ENCODE results near the gene SPAG4. TPM values are rescaled to one million over a fixed set of nuclear protein-coding genes. Genes with fewer than 3 reads are reported as not detected.

The SPAG4 gene
- total and polyA plus RNA-seq, 2 donors (not counting 1 experiment from before 2014, with no cell fraction given) = 4.3 to 6.6 TPM

GRCh38 chr20:35657271-35657670 is 41.6 kb downstream of the SPAG4 start:
- Histone ChIP-seq H3K9ac (ENCODE audit: insufficient read depth, low read length) (no peak overlapping the region), H3K79me2 (ENCODE audit: control insufficient read depth, insufficient read depth, low read length) (peaks cover 99% of the 10 kb centered on the region), H3K4me2 (ENCODE audit: extremely low read depth, insufficient read depth, low read length) (no peak overlapping the region), H3K27ac (ENCODE audit: insufficient read depth, low read length) (no peak overlapping the region), H3K4me1 (ENCODE audit: control insufficient read depth, extremely low read depth, insufficient read depth, low read length) (peaks cover 9% of the 10 kb centered on the region), H3K4me3 (replicated peaks in 1 of 4; ENCODE audit: control extremely low read depth in 1 of 4, insufficient read depth in 1 of 4, low read depth in 3 of 4, low read length in 4 of 4) (no peak overlapping the region), H3K27me3 (ENCODE audit: control insufficient read depth, insufficient read depth, low read length) (no peaks in the 10 kb centered on the region), H4K20me1 (ENCODE audit: control insufficient read depth, extremely low read depth, insufficient read depth, low read length) (peaks cover 22% of the 10 kb centered on the region), H2AFZ (ENCODE audit: low read length) (no peak overlapping the region), H3K36me3 (ENCODE audit: control insufficient read depth, insufficient read depth, low read length) (peaks cover 7% of the 10 kb centered on the region), H3K9me3 (ENCODE audit: control insufficient read depth, insufficient read depth, low read depth, low read length) (no peaks in the 10 kb centered on the region)
- no peak for DNase-seq (ENCODE audit: low read depth in 2 of 2)
- TF ChIP-seq CTCF (conservative IDR thresholded peaks at IDR 0.05 in 1 of 2, IDR thresholded peaks at IDR 0.05 in 1 of 2; ENCODE audit: low read depth in 1 of 2, low read length in 2 of 2) = no peak
- TF ChIP-seq EZH2 (IDR thresholded peaks at IDR 0.05; ENCODE audit: low read length, missing control alignments) = no peak

DNA sequence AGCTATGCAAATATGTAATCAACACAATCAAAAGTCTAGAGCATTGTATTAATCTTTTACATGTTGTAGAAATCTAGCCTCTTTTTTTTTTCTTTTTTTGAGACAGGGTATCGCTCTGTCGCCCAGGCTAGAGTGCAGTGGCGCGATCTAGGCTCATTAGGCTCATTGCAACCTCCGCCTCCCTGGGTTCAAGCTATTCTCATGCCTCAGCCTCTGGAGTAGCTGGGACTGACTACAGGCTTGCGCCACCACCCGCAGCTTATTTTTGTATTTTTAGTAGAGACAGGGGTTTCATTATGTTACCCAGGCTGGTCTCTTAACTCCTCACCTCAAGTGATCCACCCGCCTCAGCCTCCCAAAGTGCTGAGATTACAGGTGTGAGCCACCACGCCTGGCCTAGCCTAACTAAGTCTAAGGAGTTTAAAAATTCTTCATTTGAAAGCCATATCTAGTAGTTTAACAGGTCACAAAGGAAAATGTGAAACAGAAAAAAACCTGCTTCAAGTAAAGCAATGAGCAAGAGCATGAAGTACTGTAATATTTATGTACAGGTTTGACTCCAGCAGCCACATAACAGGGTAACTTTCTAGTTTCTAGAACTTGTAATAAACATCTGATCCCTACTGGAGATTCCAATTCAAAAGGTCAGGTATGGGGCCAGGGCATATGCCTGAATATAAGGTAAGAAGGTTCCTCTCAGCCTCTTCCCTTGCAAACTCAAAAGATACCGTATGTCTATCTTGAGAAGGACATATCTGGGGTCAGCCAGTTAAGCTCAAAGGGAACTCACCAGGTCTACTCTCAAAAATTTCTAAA is 44.7 kb downstream of the SPAG4 start:
- no peak overlapping the region for H2AFZ ChIP-seq (ENCODE audit: low read length)
- H3K4me2 ChIP-seq (ENCODE audit: extremely low read depth, insufficient read depth, low read length) = peak overlapping the region; percentile 93
- no peak for DNase-seq (ENCODE audit: low read depth in 2 of 2)
- peaks cover 31% of the 10 kb centered on the region for H4K20me1 ChIP-seq (ENCODE audit: control insufficient read depth, extremely low read depth, insufficient read depth, low read length)
- H3K4me3 ChIP-seq (replicated peaks in 1 of 4; ENCODE audit: control extremely low read depth in 1 of 4, insufficient read depth in 1 of 4, low read depth in 3 of 4, low read length in 4 of 4) = no peak overlapping the region
- TF ChIP-seq EZH2 (IDR thresholded peaks at IDR 0.05; ENCODE audit: low read length, missing control alignments) = no peak
- no peak for TF ChIP-seq CTCF (conservative IDR thresholded peaks at IDR 0.05 in 1 of 2, IDR thresholded peaks at IDR 0.05 in 1 of 2; ENCODE audit: low read depth in 1 of 2, low read length in 2 of 2)
- H3K79me2 ChIP-seq (ENCODE audit: control insufficient read depth, insufficient read depth, low read length) = peaks cover 93% of the 10 kb centered on the region
- H3K9me3 ChIP-seq (ENCODE audit: control insufficient read depth, insufficient read depth, low read depth, low read length) = no peaks in the 10 kb centered on the region
- H3K27ac ChIP-seq (ENCODE audit: insufficient read depth, low read length) = no peak overlapping the region
- H3K27me3 ChIP-seq (ENCODE audit: control insufficient read depth, insufficient read depth, low read length) = no peaks in the 10 kb centered on the region
- peaks cover 9% of the 10 kb centered on the region for H3K4me1 ChIP-seq (ENCODE audit: control insufficient read depth, extremely low read depth, insufficient read depth, low read length)
- H3K9ac ChIP-seq (ENCODE audit: insufficient read depth, low read length) = no peak overlapping the region
- H3K36me3 ChIP-seq (ENCODE audit: control insufficient read depth, insufficient read depth, low read length) = no peaks in the 10 kb centered on the region

GRCh38 chr20:35661053-35661452 is 45.4 kb downstream of the SPAG4 start:
- Histone ChIP-seq H4K20me1 (ENCODE audit: control insufficient read depth, extremely low read depth, insufficient read depth, low read length) (peaks cover 31% of the 10 kb centered on the region), H3K27ac (ENCODE audit: insufficient read depth, low read length) (no peak overlapping the region), H3K36me3 (ENCODE audit: control insufficient read depth, insufficient read depth, low read length) (no peaks in the 10 kb centered on the region), H3K9ac (ENCODE audit: insufficient read depth, low read length) (no peak overlapping the region), H2AFZ (ENCODE audit: low read length) (no peak overlapping the region), H3K4me1 (ENCODE audit: control insufficient read depth, extremely low read depth, insufficient read depth, low read length) (peaks cover 9% of the 10 kb centered on the region), H3K4me2 (ENCODE audit: extremely low read depth, insufficient read depth, low read length) (peak overlapping the region; percentile 93), H3K4me3 (replicated peaks in 1 of 4; ENCODE audit: control extremely low read depth in 1 of 4, insufficient read depth in 1 of 4, low read depth in 3 of 4, low read length in 4 of 4) (peak overlapping the region in 3 of 4 experiments; percentile 65 to 93 (median 87)), H3K79me2 (ENCODE audit: control insufficient read depth, insufficient read depth, low read length) (peaks cover 86% of the 10 kb centered on the region), H3K9me3 (ENCODE audit: control insufficient read depth, insufficient read depth, low read depth, low read length) (no peaks in the 10 kb centered on the region), H3K27me3 (ENCODE audit: control insufficient read depth, insufficient read depth, low read length) (no peaks in the 10 kb centered on the region)
- DNase-seq (ENCODE audit: low read depth in 2 of 2) = peak in 1 of 2 donors; percentile 59
- TF ChIP-seq EZH2 (IDR thresholded peaks at IDR 0.05; ENCODE audit: low read length, missing control alignments) = no peak
- no peak for TF ChIP-seq CTCF (conservative IDR thresholded peaks at IDR 0.05 in 1 of 2, IDR thresholded peaks at IDR 0.05 in 1 of 2; ENCODE audit: low read depth in 1 of 2, low read length in 2 of 2)
